GM23338 (cell line): ENCODE measurements around the gene PAK1.

Source experiments
- CREB1 ChIP-seq: fragments of 250-450 bp; sonication (Bioruptor Pico); IDR thresholded peaks from 2 replicates; pipeline ENCODE4 v1.5.0; 2020; ENCODE audit warnings: low read depth, mild to moderate bottlenecking, moderate library complexity
- CTCF ChIP-seq, 2 experiments: fragments of 200-600 bp in 1 of 2; sonication (generic) in 1 of 2; conservative IDR thresholded peaks; 2 replicates each; pipeline versions ENCODE4 v1.5.1 to v1.6.1; 2016 to 2017; ENCODE audit warnings: antibody characterized with exemption in 2 of 2, low read depth in 2 of 2, mild to moderate bottlenecking in 2 of 2, moderate library complexity in 1 of 2
- ETS1 ChIP-seq: IDR thresholded peaks from 2 replicates; pipeline ENCODE4 v1.6.1; 2016; ENCODE audit warnings: antibody characterized with exemption
- EZH2 ChIP-seq: fragments of 200-600 bp; sonication (generic); IDR thresholded peaks from one replicate; pipeline ENCODE4 v1.8.0; 2017; ENCODE audit warnings: antibody characterized with exemption, mild to moderate bottlenecking, low read depth; ENCODE audit not compliant: unreplicated experiment
- EZH2phosphoT487 ChIP-seq: fragments of 200-600 bp; sonication (generic); IDR thresholded peaks from one replicate; pipeline ENCODE4 v1.8.1; 2018; ENCODE audit warnings: antibody characterized with exemption; ENCODE audit not compliant: unreplicated experiment
- JUNB ChIP-seq: IDR thresholded peaks from one replicate; pipeline ENCODE4 v1.6.1; 2016; ENCODE audit warnings: antibody characterized with exemption; ENCODE audit not compliant: unreplicated experiment
- POLR2AphosphoS5 ChIP-seq: IDR thresholded peaks from 2 replicates; pipeline ENCODE4 v1.6.1; 2016; ENCODE audit warnings: antibody characterized with exemption, low read depth
- REST ChIP-seq: IDR thresholded peaks from one replicate; pipeline ENCODE4 v1.6.1; 2018; ENCODE audit warnings: antibody characterized with exemption; ENCODE audit not compliant: unreplicated experiment
- STAT1 ChIP-seq: IDR thresholded peaks from one replicate; pipeline ENCODE4 v1.6.1; 2016; ENCODE audit warnings: antibody characterized with exemption; ENCODE audit not compliant: unreplicated experiment
- ZNF331 ChIP-seq: fragments of 250-450 bp; sonication (Bioruptor Pico); IDR thresholded peaks from 2 replicates; pipeline ENCODE4 v1.5.0; 2020; ENCODE audit warnings: low read depth, mild to moderate bottlenecking, moderate library complexity

GRCh38 chr11:77512092-77512491 is 38.2 kb upstream of the PAK1 start:
- no peak for TF ChIP-seq CTCF (conservative IDR thresholded peaks at IDR 0.05; ENCODE audit: low read depth in 2 of 2)
- TF ChIP-seq REST = no peak
- TF ChIP-seq ETS1 = no peak
- TF ChIP-seq EZH2 = no peak
- TF ChIP-seq STAT1 = no peak
- no peak for TF ChIP-seq POLR2AphosphoS5
- no peak for TF ChIP-seq CREB1
- TF ChIP-seq JUNB = no peak
- no peak for TF ChIP-seq ZNF331 (CRISPR knock-in tag)
- no peak for TF ChIP-seq EZH2phosphoT487
